K562 (cell line): ENCODE data around the gene AP1B1. TPM values are rescaled to one million over a fixed set of nuclear protein-coding genes. Genes with fewer than 3 reads are reported as not detected.

Experiments used
- ATAC-seq: fragments of 200-7000 bp; cut with Tn5 transposase; 3 replicates; pipeline ENCODE4 v1.9.1; 2020; ENCODE audit warnings: moderate library complexity
- BruUV-seq: library from RNA; stranded (reverse); fragments of 400-500 nt; replicated peaks from 2 replicates; lab custom pipeline; 2021; lab: Mats Ljungman, UMichigan
- CTCF ChIA-PET: fragments of 300-600 bp; formaldehyde crosslinking; extraction: SDS; loops from one replicate; lab custom pipeline; 2021; ENCODE audit warnings: low intra/inter-chr PET ratio; lab: Yijun Ruan, JAX
- POLR2A ChIA-PET: fragments of 300-600, 350-650 bp; sonication (Branson Sonifier 250); formaldehyde crosslinking; extraction: SDS; loops from one replicate; lab custom pipeline; 2021; ENCODE audit warnings: antibody characterized with exemption, inconsistent platforms; lab: Yijun Ruan, JAX
- DNase-seq, 4 experiments: peaks; one replicate each; pipeline versions ENCODE4 v3.0.0 to v3.0.0-alpha.2; 2011 to 2018; ENCODE audit warnings: low spot score in 3 of 4, mixed read lengths in 3 of 4; ENCODE audit errors: extremely low read depth in 1 of 4
- FAIRE-seq: peaks from 2 replicates; lab custom pipeline; 2011; peaks lifted over from hg19 to GRCh38; lab: Jason Lieb, UNC
- H2AFZ ChIP-seq: 2 replicates; pipeline ENCODE4 v1.6.0; 2011; ENCODE audit warnings: low read depth, low read length, control low read depth, inconsistent platforms
- H3K27ac ChIP-seq: fragments of 200-600 bp; 3 replicates; pipeline ENCODE4 v1.8.0; 2011; ENCODE audit warnings: low read depth, mild to moderate bottlenecking, control low read depth, inconsistent platforms, low read length, moderate library complexity, mixed read lengths; ENCODE audit errors: extremely low read depth
- H3K27me3 ChIP-seq, 2 experiments: fragments of 300-600 bp in 1 of 2; 2 replicates in 1 of 2; 3 replicates in 1 of 2; pipeline versions ENCODE4 v1.6.0 to v1.8.0; 2011; ENCODE audit warnings: inconsistent platforms in 2 of 2, low read length in 2 of 2, mild to moderate bottlenecking in 1 of 2, mixed read lengths in 1 of 2, moderate library complexity in 1 of 2; ENCODE audit not compliant: control insufficient read depth in 2 of 2, insufficient read depth in 2 of 2
- H3K36me3 ChIP-seq: fragments of 300-600 bp; 3 replicates; pipeline ENCODE4 v1.8.0; 2011; ENCODE audit warnings: mild to moderate bottlenecking, low read length, inconsistent platforms; ENCODE audit not compliant: control insufficient read depth, insufficient read depth
- H3K4me1 ChIP-seq, 2 experiments: fragments of 200-600 bp in 1 of 2; replicated peaks in 1 of 2; 2 replicates in 1 of 2; 3 replicates in 1 of 2; pipeline versions ENCODE4 v1.5.1 to v1.8.0; 2011; ENCODE audit warnings: inconsistent platforms in 2 of 2, low read length in 2 of 2, mild to moderate bottlenecking in 1 of 2, mixed read lengths in 1 of 2, moderate library complexity in 1 of 2; ENCODE audit not compliant: control insufficient read depth in 2 of 2, insufficient read depth in 2 of 2
- H3K4me2 ChIP-seq: 2 replicates; pipeline ENCODE4 v1.6.1; 2011; ENCODE audit warnings: low read length, control low read depth, inconsistent platforms, mixed read lengths; ENCODE audit not compliant: insufficient read depth
- H3K4me3 ChIP-seq: fragments of 200-600 bp; sonication (generic), shearing (Covaris generic); 2 replicates; pipeline ENCODE4 v1.5.1; 2016; ENCODE audit warnings: control low read depth, inconsistent platforms
- H3K79me2 ChIP-seq: fragments of 200-600 bp; 3 replicates; pipeline ENCODE4 v1.8.0; 2011; ENCODE audit warnings: low read length, inconsistent platforms; ENCODE audit not compliant: control insufficient read depth, insufficient read depth
- H3K9ac ChIP-seq, 2 experiments: 2 replicates each; pipeline versions ENCODE4 v1.6.0 to v1.6.1; 2011; ENCODE audit warnings: low read depth in 2 of 2, low read length in 2 of 2, control low read depth in 1 of 2, inconsistent platforms in 1 of 2, mild to moderate bottlenecking in 1 of 2, mixed read lengths in 1 of 2; ENCODE audit not compliant: insufficient read depth in 1 of 2
- H3K9me1 ChIP-seq: one replicate; pipeline ENCODE4 v1.6.0; 2011; ENCODE audit warnings: inconsistent platforms, mild to moderate bottlenecking, low read length, moderate library complexity; ENCODE audit not compliant: control insufficient read depth, insufficient read depth
- H3K9me3 ChIP-seq: replicated peaks from 2 replicates; pipeline ENCODE4 v1.5.1; 2011; ENCODE audit warnings: low read depth, low read length, inconsistent platforms; ENCODE audit not compliant: control insufficient read depth, insufficient read depth
- H4K20me1 ChIP-seq: replicated peaks from 2 replicates; pipeline ENCODE4 v1.6.1; 2011; ENCODE audit warnings: low read length, inconsistent platforms, mixed read lengths; ENCODE audit not compliant: control insufficient read depth, insufficient read depth
- ASH1L ChIP-seq: fragments of 450-650 bp; IDR thresholded peaks from 2 replicates; pipeline ENCODE4 v1.6.1; 2018; ENCODE audit warnings: borderline replicate concordance, mild to moderate bottlenecking, low read depth; ENCODE audit not compliant: partially characterized antibody
- BRF1 ChIP-seq: IDR thresholded peaks from 3 replicates; pipeline ENCODE4 v1.6.1; 2011; ENCODE audit warnings: borderline replicate concordance, mild to moderate bottlenecking; ENCODE audit not compliant: insufficient read length; ENCODE audit errors: extremely low read depth
- DEAF1 ChIP-seq: fragments of 450-650 bp; formaldehyde crosslinking; IDR thresholded peaks from 2 replicates; pipeline ENCODE4 v1.4.0; 2020; ENCODE audit warnings: mild to moderate bottlenecking, moderate library complexity
- JUNB ChIP-seq: fragments of 450-650 bp; formaldehyde crosslinking; conservative IDR thresholded peaks from 2 replicates; pipeline ENCODE4 v1.4.0; 2020; ENCODE audit warnings: mild to moderate bottlenecking
- NKRF ChIP-seq: fragments of 450-650 bp; IDR thresholded peaks from 2 replicates; pipeline ENCODE4 v1.6.1; 2016; ENCODE audit warnings: borderline replicate concordance
- NR2C1 ChIP-seq, 2 experiments: fragments of 450-650 bp; IDR thresholded peaks; 2 replicates each; pipeline ENCODE4 v1.6.1; 2017; ENCODE audit warnings: mild to moderate bottlenecking in 2 of 2, antibody characterized with exemption in 1 of 2, inconsistent platforms in 1 of 2, missing compliant biosample characterization in 1 of 2, missing genetic modification characterization in 1 of 2
- OTX1 ChIP-seq: fragments of 450-650 bp; formaldehyde crosslinking; IDR thresholded peaks from 2 replicates; pipeline ENCODE4 v1.4.0; 2022; ENCODE audit warnings: mild to moderate bottlenecking
- WGBS: fragments of 100-300 bp; shearing (Covaris generic); methylation state at CpG from one replicate; pipeline ENCODE4 v1.1.6; 2016; ENCODE audit warnings: low coverage, mixed read lengths; ENCODE audit not compliant: insufficient coverage; ENCODE audit errors: missing lambda C conversion rate; 5-methylcytosine and 5-hydroxymethylcytosine counted together
- in situ Hi-C: fragments of 300-500 bp; cut with MboI; formaldehyde crosslinking; loops from 4 replicates; pipeline ENCODE4 v1.15.0; 2018; ENCODE audit warnings: inconsistent platforms, mixed read lengths
- intact Hi-C: fragments of 100-400 bp; cut with micrococcal nuclease; formaldehyde crosslinking; loops from 2 replicates; pipeline ENCODE4 v1.14.2; 2022
- polyA plus RNA-seq, 8 experiments: library from polyadenylated mRNA; depleted of rRNA in 4 of 8; stranded (reverse) in 5 of 8; unstranded in 3 of 8; fragments of >200 nt; fragmentation: Nextera tagmentation in 2 of 8; fragmentation: Illumina TruSeq in 1 of 8; extraction: Ambion mirVana in 2 of 8; extraction: Trizol in 1 of 8; gene quantifications; 2 replicates each; pipeline versions ENCODE4 v1.2.1 to v1.2.3, GENCODE V29; 2011 to 2014; ENCODE audit warnings: inconsistent platforms in 1 of 8, missing spikeins in 1 of 8
- total RNA-seq, 7 experiments: library from RNA; depleted of rRNA in 6 of 7; stranded (reverse); fragments of >200 nt in 6 of 7; fragmentation: Illumina TruSeq in 2 of 7; extraction: Trizol in 2 of 7; gene quantifications; 2 replicates each; pipeline versions ENCODE4 v1.2.1 to v1.2.3, GENCODE V29; 2011 to 2021; ENCODE audit warnings: low replicate concordance in 1 of 7

The AP1B1 gene
- total and polyA plus RNA-seq, 9 of the 15 experiments (the other 6 are each of a cell fraction or from before 2014, with no cell fraction given), result 1.2 to 60.9 (median 30.1) TPM

GRCh38 chr22:29325356-29325755, 63.0 kb downstream of the AP1B1 start:
- H2AFZ ChIP-seq, result no peak overlapping the region
- no TSS peak for BruUV-seq
- no peaks in the 10 kb centered on the region for H4K20me1 ChIP-seq
- H3K4me3 ChIP-seq, result no peak overlapping the region
- no peaks in the 10 kb centered on the region for H3K9me1 ChIP-seq
- WGBS, result 62% methylated on average over 6 of the region's 8 CpGs
- H3K9ac ChIP-seq, result no peak overlapping the region
- H3K36me3 ChIP-seq, result peaks cover 25% of the 10 kb centered on the region; the same call in 1 of the 3 replicates
- FAIRE-seq, result no peak
- H3K27me3 ChIP-seq, result no peaks in the 10 kb centered on the region
- intact Hi-C loops, result no loop called here
- no peaks in the 10 kb centered on the region for H3K9me3 ChIP-seq
- H3K27ac ChIP-seq, result no peak overlapping the region
- CTCF ChIA-PET, result no interaction called here
- ATAC-seq, result no peak
- POLR2A ChIA-PET, result no interaction called here
- H3K4me1 ChIP-seq, result no peaks in the 10 kb centered on the region; a peak in 1 of 5 replicates
- H3K79me2 ChIP-seq, result no peaks in the 10 kb centered on the region
- H3K4me2 ChIP-seq, result no peak overlapping the region
- in situ Hi-C loops, result no loop called here
- DNase-seq, result no peak
- TF ChIP-seq DEAF1, result no peak
- no peak for TF ChIP-seq JUNB
- TF ChIP-seq NR2C1 (IDR thresholded peaks at IDR 0.05), result no peak
- no peak for TF ChIP-seq NR2C1 (tag; IDR thresholded peaks at IDR 0.05)
- TF ChIP-seq ASH1L, result no peak
- TF ChIP-seq OTX1 (CRISPR knock-in tag), result no peak
- TF ChIP-seq NKRF, result no peak
- no peak for TF ChIP-seq BRF1
